ENCODE measurements around the gene FOXP1.

Gene FOXP1

DNA sequence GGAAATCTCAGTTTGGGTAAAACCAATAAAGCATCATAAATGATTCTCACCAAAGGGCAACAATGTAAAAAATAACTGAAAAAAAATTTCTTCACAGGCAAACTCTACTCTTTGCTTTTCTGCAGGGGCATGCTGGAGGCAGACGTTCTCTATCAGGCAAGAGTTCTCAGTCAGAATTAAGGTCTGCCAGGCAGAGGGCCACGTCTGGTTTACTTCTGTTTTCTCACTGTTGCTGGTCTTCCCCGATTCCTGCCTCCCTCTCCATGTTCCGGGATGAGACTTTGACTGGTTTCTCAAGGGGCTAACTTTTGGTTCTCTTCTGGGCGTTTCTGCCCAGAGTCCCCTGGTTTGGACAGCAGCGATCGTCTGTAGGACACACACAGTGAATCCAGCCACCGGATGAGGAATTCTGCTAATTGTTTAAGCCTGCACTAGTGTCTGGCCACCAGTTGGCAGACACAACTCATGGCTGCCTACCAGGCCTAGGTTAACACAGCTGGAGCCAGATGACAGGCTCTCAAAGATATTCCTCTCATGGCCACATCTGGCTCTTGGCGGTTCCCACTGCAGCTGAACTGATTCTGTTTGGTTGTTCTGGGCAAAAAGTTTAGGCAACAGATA, 273.1 kb downstream of the FOXP1 start:
- H3K27me3 ChIP-seq (ENCODE audit: insufficient read depth, poor library complexity, severe bottlenecking), result no peaks in the 10 kb centered on the region
- H3K9me3 ChIP-seq (ENCODE audit: severe bottlenecking), result no peaks in the 10 kb centered on the region
- H3K4me1 ChIP-seq (ENCODE audit: insufficient read depth, poor library complexity, severe bottlenecking), result peaks cover 3% of the 10 kb centered on the region
- H3K27ac ChIP-seq (ENCODE audit: poor library complexity, severe bottlenecking), result no peak overlapping the region
- no peaks in the 10 kb centered on the region for H3K36me3 ChIP-seq (ENCODE audit: low read depth)
- DNase-seq (ENCODE audit: low spot score), result no peak
- no peak overlapping the region for H3K4me3 ChIP-seq (ENCODE audit: severe bottlenecking)
- no peak for ATAC-seq (ENCODE audit: low read depth)
- TF ChIP-seq, protein P1, sequence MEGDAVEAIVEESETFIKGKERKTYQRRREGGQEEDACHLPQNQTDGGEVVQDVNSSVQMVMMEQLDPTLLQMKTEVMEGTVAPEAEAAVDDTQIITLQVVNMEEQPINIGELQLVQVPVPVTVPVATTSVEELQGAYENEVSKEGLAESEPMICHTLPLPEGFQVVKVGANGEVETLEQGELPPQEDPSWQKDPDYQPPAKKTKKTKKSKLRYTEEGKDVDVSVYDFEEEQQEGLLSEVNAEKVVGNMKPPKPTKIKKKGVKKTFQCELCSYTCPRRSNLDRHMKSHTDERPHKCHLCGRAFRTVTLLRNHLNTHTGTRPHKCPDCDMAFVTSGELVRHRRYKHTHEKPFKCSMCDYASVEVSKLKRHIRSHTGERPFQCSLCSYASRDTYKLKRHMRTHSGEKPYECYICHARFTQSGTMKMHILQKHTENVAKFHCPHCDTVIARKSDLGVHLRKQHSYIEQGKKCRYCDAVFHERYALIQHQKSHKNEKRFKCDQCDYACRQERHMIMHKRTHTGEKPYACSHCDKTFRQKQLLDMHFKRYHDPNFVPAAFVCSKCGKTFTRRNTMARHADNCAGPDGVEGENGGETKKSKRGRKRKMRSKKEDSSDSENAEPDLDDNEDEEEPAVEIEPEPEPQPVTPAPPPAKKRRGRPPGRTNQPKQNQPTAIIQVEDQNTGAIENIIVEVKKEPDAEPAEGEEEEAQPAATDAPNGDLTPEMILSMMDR (IDR thresholded peaks at IDR 0.05; ENCODE audit: poor library complexity, severe bottlenecking), result no peak

DNA sequence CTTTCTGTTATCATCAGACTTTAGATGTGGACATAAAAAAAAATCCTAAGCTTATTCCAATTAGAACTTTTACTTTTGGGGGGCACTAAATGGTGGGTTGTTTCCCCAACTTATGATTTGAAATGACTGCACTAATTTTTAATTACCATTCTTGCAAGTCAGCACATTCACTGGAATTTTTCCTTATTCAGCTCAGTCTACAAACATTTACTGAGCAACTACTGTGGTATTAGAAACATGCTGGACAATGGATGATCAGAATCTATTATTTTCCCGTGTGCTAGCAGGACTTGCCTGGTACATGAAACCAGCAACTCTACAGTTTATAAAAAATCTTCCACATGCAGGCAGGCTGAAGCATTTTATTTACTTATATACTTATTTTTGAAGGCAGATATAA, 273.6 kb downstream of the FOXP1 start:
- Histone ChIP-seq H3K9me3 (ENCODE audit: severe bottlenecking) (no peaks in the 10 kb centered on the region), H3K27ac (ENCODE audit: poor library complexity, severe bottlenecking) (no peak overlapping the region), H3K4me1 (ENCODE audit: insufficient read depth, poor library complexity, severe bottlenecking) (peaks cover 3% of the 10 kb centered on the region), H3K36me3 (ENCODE audit: low read depth) (no peaks in the 10 kb centered on the region), H3K27me3 (ENCODE audit: insufficient read depth, poor library complexity, severe bottlenecking) (no peaks in the 10 kb centered on the region), H3K4me3 (ENCODE audit: severe bottlenecking) (no peak overlapping the region)
- TF ChIP-seq, protein P1 (IDR thresholded peaks at IDR 0.05; ENCODE audit: poor library complexity, severe bottlenecking), result no peak
- no peak for ATAC-seq (ENCODE audit: low read depth)
- no peak for DNase-seq (ENCODE audit: low spot score)

DNA sequence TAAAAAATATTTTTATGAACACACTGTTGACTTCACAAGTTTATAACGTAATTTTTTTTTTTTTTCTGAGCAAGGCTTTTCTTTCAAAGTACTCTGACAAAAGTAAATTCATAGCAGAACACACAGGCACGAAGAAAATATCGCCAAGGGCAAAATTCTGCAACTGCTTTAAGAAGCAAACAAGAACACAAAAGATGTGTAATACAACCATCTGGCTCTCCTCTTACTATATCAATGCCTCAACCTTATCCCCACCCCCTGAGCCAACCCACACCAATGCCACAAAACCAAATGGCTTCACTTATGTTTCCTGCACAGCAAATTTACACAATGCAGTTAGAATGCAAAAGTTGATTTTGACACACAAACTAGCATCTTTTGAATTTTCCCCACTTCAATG, 274.2 kb downstream of the FOXP1 start:
- no peaks in the 10 kb centered on the region for H3K27me3 ChIP-seq (ENCODE audit: insufficient read depth, poor library complexity, severe bottlenecking)
- no peaks in the 10 kb centered on the region for H3K9me3 ChIP-seq (ENCODE audit: severe bottlenecking)
- H3K4me1 ChIP-seq (ENCODE audit: insufficient read depth, poor library complexity, severe bottlenecking), result peaks cover 3% of the 10 kb centered on the region
- TF ChIP-seq, protein P1 (IDR thresholded peaks at IDR 0.05; ENCODE audit: poor library complexity, severe bottlenecking), result no peak
- no peak overlapping the region for H3K27ac ChIP-seq (ENCODE audit: poor library complexity, severe bottlenecking)
- ATAC-seq (ENCODE audit: low read depth), result no peak; the same call in 2 of the 3 replicates
- H3K4me3 ChIP-seq (ENCODE audit: severe bottlenecking), result no peak overlapping the region
- no peak for DNase-seq (ENCODE audit: low spot score)
- no peaks in the 10 kb centered on the region for H3K36me3 ChIP-seq (ENCODE audit: low read depth)

DNA sequence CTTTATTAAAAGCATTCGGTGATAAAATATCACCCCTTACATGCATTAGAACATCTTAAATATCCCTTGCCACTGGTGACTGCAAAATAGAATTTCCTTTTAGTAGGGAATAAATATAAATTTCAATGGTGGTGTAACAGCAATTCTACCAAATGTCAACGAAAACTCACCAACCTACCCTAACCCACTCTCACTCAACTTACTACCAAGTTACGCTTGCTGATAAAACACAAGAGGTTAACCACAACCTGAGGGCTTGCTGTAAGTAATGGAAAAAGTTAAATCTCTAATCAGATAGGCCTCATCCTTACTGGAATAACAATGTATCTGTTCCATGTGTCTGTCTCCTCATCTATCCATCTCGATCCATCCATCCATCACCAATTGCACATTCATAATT, 274.7 kb downstream of the FOXP1 start:
- H3K27ac ChIP-seq (ENCODE audit: poor library complexity, severe bottlenecking), result no peak overlapping the region
- H3K9me3 ChIP-seq (ENCODE audit: severe bottlenecking), result no peaks in the 10 kb centered on the region
- DNase-seq (ENCODE audit: low spot score) (no peak), ATAC-seq (ENCODE audit: low read depth) (no peak)
- H3K36me3 ChIP-seq (ENCODE audit: low read depth), result no peaks in the 10 kb centered on the region
- H3K4me3 ChIP-seq (ENCODE audit: severe bottlenecking), result no peak overlapping the region
- peaks cover 3% of the 10 kb centered on the region for H3K4me1 ChIP-seq (ENCODE audit: insufficient read depth, poor library complexity, severe bottlenecking)
- TF ChIP-seq, protein P1 (IDR thresholded peaks at IDR 0.05; ENCODE audit: poor library complexity, severe bottlenecking), result no peak
- no peaks in the 10 kb centered on the region for H3K27me3 ChIP-seq (ENCODE audit: insufficient read depth, poor library complexity, severe bottlenecking)

DNA sequence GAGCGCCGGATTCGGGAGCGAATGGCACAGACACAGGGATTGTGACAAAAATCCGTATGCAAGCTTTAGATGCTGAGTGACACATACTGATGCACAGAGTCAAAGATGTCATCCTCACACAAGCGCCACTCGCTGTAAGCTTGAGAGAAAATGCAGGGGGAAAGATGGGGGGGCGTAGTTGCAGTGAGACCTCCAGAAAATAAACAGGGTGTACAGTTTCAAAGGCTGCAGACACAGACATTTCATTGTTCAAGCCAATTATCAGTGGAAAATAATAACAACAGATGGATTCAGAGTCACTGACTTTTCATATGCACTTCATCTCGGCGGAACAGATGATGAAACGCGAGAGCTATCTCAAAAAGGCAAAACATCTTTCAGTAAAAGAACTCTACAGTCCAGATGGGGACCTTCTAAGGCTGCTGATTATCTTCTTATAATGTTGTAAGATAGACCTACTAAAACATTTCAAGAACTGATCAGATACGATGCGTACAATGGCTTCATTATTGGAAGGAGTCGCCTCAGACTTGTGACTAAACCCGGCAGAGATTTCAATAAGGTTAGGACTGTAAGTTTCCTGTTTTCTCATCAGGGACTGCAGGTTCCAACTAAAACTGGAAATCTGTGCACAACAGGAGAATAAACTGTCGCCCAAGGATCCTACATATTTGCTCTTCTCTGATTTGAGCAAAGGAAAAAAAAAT, 275.4 kb downstream of the FOXP1 start:
- TF ChIP-seq, protein P1 (IDR thresholded peaks at IDR 0.05; ENCODE audit: poor library complexity, severe bottlenecking), result no peak

More for the DNA sequence above, 275.4 kb downstream of the FOXP1 start:
- no peaks in the 10 kb centered on the region for H3K9me3 ChIP-seq (ENCODE audit: severe bottlenecking)
- no peak overlapping the region for H3K27ac ChIP-seq (ENCODE audit: poor library complexity, severe bottlenecking)
- ATAC-seq (ENCODE audit: low read depth) (no peak), DNase-seq (ENCODE audit: low spot score) (no peak)
- no peaks in the 10 kb centered on the region for H3K36me3 ChIP-seq (ENCODE audit: low read depth)
- no peak overlapping the region for H3K4me3 ChIP-seq (ENCODE audit: severe bottlenecking)
- H3K4me1 ChIP-seq (ENCODE audit: insufficient read depth, poor library complexity, severe bottlenecking), result peaks cover 3% of the 10 kb centered on the region
- no peaks in the 10 kb centered on the region for H3K27me3 ChIP-seq (ENCODE audit: insufficient read depth, poor library complexity, severe bottlenecking)
